HL-60 (cell line): ENCODE results near the gene RHOF.
A peak's percentile ranks its signal among the peaks of the same experiment; 100 is the strongest.

ENCODE experiments used
- DNase-seq, 2 experiments: peaks; one replicate each; pipeline ENCODE4 v3.0.0-alpha.2; 2010 to 2020; ENCODE audit warnings: low read depth in 1 of 2, low spot score in 1 of 2
- H3K27ac ChIP-seq: fragments of 250-450 bp; sonication (Bioruptor Pico); replicated peaks from 2 replicates; pipeline ENCODE4 v1.5.1; 2020; ENCODE audit warnings: mild to moderate bottlenecking, moderate library complexity
- H3K27me3 ChIP-seq: fragments of 250-450 bp; sonication (Bioruptor Pico); 2 replicates; pipeline ENCODE4 v1.5.1; 2021; ENCODE audit warnings: mild to moderate bottlenecking, moderate library complexity; ENCODE audit not compliant: insufficient read depth, poor library complexity, severe bottlenecking
- H3K4me3 ChIP-seq: replicated peaks from 2 replicates; pipeline ENCODE4 v1.5.1; 2011; ENCODE audit warnings: mild to moderate bottlenecking, control low read depth, low read length; ENCODE audit not compliant: insufficient read depth
- GABPA ChIP-seq: IDR thresholded peaks from 2 replicates; pipeline ENCODE4 v1.6.1; 2012; ENCODE audit warnings: low read depth
- POLR2AphosphoS5 ChIP-seq: IDR thresholded peaks from 2 replicates; pipeline ENCODE4 v1.6.1; 2012; ENCODE audit warnings: low read depth
- SPI1 ChIP-seq: IDR thresholded peaks from 2 replicates; pipeline ENCODE4 v1.6.1; 2012; ENCODE audit warnings: low read depth, mild to moderate bottlenecking, borderline replicate concordance
- TF ChIP-seq, protein P1 (sequence below): IDR thresholded peaks from one replicate; pipeline ENCODE4 v1.5.1; 2011; ENCODE audit warnings: low read length, control low read depth, inconsistent platforms; ENCODE audit not compliant: insufficient read depth
- TF ChIP-seq, protein P2 (sequence below): IDR thresholded peaks from 2 replicates; pipeline ENCODE4 v1.6.1; 2012; ENCODE audit warnings: low read depth; ENCODE audit not compliant: insufficient replicate concordance

The RHOF gene

DNA sequence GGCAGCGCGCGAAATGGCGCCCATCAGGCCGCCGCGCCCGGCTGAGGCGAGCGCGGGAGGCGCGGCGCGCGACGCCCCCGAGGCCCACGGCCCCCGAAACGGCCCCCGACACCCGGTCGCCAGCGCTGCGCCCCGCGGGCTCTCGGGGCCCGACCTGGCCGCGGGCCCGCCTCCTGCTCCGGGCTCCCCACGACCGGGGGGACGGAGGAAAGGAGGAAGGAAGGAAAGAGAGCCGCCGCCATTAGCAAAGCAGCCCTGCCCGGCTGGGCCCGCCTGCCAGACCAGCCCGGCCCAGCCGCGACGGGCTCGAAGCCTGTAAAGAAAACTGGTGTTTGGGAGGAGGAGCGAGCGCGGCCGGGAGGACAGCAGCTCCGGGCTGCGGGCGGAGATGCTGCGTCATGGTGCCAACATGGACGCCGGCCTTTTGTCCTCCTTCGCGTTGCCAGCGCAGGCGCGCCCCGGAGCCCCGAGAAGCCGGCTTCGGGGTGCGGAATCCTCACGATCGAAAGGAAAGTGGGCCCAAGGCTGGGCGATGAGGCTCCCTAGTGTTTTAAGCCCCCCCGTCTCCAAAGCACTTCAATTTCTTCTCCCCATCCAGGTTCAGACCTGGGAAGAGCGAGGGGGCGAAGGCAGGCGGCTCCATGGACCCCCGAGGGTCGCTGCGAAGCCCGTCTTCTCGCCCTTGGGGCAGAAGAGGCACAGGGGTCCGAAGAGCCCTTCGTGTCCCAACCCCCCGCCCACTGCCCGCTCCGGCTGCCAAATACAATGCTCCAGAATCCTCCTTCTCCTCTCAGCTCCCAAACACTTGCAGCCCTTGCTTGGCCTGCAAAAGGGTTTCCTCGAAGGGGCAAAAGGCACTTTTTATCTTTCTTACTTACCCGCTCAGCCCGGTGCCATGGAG, 7.5 kb upstream of the RHOF start:
- Histone ChIP-seq H3K27me3 (no peaks in the 10 kb centered on the region), H3K4me3 (peak overlapping the region; percentile 46), H3K27ac (peak overlapping the region; percentile 98)
- peak; percentile 2; the same call in 1 of the 2 replicates for TF ChIP-seq POLR2AphosphoS5
- TF ChIP-seq, protein P1, sequence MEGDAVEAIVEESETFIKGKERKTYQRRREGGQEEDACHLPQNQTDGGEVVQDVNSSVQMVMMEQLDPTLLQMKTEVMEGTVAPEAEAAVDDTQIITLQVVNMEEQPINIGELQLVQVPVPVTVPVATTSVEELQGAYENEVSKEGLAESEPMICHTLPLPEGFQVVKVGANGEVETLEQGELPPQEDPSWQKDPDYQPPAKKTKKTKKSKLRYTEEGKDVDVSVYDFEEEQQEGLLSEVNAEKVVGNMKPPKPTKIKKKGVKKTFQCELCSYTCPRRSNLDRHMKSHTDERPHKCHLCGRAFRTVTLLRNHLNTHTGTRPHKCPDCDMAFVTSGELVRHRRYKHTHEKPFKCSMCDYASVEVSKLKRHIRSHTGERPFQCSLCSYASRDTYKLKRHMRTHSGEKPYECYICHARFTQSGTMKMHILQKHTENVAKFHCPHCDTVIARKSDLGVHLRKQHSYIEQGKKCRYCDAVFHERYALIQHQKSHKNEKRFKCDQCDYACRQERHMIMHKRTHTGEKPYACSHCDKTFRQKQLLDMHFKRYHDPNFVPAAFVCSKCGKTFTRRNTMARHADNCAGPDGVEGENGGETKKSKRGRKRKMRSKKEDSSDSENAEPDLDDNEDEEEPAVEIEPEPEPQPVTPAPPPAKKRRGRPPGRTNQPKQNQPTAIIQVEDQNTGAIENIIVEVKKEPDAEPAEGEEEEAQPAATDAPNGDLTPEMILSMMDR, result no peak
- DNase-seq, result peak in 1 of 2 experiments; percentile 64

DNA sequence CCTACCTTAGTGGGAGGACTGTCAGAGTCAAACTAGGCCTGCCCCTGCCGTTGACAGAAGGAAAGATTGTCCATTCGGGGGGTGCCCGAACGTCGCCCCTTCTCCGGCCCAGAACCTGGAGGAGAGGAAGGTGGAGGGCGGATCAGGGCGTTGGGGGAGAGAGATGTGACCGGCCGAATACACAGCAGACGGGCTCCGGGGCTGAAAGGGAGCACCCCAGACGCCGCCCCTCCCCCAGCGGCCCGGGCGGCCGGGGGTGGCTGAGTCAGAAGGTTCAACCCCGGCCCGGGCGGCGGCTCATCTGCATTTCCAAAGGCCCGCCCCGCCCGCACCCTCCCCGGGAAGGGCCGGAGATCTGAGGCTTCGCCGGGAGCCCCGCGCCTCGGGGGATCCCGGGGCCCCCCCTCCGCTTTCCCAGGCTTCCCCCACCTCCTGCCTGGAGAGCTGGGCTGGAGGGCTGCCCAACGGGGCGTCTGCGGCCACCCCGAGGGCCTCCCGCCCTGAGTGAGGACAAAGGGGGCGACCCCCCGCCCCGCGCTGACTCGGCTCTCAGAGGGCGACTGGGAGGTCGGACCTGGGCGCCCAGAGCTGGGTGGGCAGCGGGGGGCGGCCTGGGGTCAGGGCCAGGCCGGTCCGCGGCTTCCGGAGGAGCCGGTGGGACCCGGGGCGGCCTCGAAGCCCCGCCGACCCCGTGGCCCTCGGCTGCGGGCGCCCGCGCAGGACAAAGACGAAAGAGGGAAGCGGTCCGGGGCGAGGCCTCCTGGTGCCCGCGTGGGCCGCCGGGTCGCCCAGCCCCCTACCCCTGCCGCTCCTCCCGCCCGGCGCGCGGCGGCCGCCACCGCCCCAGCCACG, 6.6 kb upstream of the RHOF start:
- TF ChIP-seq POLR2AphosphoS5, result 0 out of 2 replicates have a peak, but pooled peaks have one; percentile 38
- TF ChIP-seq SPI1, result peak; percentile 39; the same call in 1 of the 2 replicates
- TF ChIP-seq, protein P2, sequence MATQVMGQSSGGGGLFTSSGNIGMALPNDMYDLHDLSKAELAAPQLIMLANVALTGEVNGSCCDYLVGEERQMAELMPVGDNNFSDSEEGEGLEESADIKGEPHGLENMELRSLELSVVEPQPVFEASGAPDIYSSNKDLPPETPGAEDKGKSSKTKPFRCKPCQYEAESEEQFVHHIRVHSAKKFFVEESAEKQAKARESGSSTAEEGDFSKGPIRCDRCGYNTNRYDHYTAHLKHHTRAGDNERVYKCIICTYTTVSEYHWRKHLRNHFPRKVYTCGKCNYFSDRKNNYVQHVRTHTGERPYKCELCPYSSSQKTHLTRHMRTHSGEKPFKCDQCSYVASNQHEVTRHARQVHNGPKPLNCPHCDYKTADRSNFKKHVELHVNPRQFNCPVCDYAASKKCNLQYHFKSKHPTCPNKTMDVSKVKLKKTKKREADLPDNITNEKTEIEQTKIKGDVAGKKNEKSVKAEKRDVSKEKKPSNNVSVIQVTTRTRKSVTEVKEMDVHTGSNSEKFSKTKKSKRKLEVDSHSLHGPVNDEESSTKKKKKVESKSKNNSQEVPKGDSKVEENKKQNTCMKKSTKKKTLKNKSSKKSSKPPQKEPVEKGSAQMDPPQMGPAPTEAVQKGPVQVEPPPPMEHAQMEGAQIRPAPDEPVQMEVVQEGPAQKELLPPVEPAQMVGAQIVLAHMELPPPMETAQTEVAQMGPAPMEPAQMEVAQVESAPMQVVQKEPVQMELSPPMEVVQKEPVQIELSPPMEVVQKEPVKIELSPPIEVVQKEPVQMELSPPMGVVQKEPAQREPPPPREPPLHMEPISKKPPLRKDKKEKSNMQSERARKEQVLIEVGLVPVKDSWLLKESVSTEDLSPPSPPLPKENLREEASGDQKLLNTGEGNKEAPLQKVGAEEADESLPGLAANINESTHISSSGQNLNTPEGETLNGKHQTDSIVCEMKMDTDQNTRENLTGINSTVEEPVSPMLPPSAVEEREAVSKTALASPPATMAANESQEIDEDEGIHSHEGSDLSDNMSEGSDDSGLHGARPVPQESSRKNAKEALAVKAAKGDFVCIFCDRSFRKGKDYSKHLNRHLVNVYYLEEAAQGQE, result no peak
- TF ChIP-seq, protein P1, result no peak
- no peak for TF ChIP-seq GABPA
- Histone ChIP-seq H3K27ac (peak overlapping the region; percentile 99), H3K4me3 (peak overlapping the region; percentile 44), H3K27me3 (no peaks in the 10 kb centered on the region)
- peak in 1 of 2 experiments; percentile 73 for DNase-seq

DNA sequence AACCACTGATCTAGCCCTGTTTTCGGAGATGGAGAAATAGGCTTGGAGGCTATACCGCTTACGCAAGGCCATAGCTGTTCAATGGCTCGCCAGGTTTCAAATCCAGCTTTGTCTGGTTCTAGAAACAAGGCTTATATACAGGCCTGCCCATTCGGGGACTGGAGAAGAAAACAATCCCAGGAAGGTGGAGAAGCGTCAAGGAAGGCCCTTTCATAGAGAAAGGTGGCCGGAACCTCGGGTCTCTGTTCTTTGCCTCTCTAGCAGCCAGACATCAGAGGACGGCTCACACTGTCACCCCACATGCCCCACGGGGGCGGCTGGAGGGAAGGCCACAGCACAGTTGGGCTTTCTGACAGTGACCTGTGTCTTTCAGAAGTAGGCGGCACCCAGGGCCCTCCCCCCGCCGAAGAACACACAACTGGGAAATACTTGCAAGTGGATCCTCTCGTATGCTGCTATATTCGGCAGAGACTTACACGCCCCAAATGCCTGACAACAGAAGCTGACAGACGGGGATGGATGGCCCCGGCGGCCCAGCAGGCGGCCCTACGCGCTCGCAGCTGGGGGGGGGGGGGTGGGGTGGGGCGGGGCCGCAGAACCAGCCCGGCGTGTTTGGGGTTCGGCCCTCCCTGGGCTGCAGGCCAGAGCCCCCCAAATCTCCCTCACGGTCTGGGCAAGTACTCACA, 5.8 kb upstream of the RHOF start:
- Histone ChIP-seq H3K27ac (peak overlapping the region; percentile 99), H3K4me3 (peak overlapping the region; percentile 44), H3K27me3 (no peaks in the 10 kb centered on the region)
- TF ChIP-seq, protein P2, result no peak
- no peak for TF ChIP-seq GABPA
- no peak for TF ChIP-seq POLR2AphosphoS5
- TF ChIP-seq, protein P1, result no peak
- TF ChIP-seq SPI1, result no peak
- DNase-seq, result peak in 1 of 2 experiments; percentile 68
